K562 (cell line): ENCODE data around the gene PCARE. TPM values are rescaled to one million over a fixed set of nuclear protein-coding genes. Genes with fewer than 3 reads are reported as not detected.

Source experiments
- ATAC-seq: fragments of 200-7000 bp; cut with Tn5 transposase; 3 replicates; pipeline ENCODE4 v1.9.1; 2020; ENCODE audit warnings: moderate library complexity
- BruUV-seq: library from RNA; stranded (reverse); fragments of 400-500 nt; replicated peaks from 2 replicates; lab custom pipeline; 2021; lab: Mats Ljungman, UMichigan
- CTCF ChIA-PET: fragments of 300-600 bp; formaldehyde crosslinking; extraction: SDS; loops from one replicate; lab custom pipeline; 2021; ENCODE audit warnings: low intra/inter-chr PET ratio; lab: Yijun Ruan, JAX
- POLR2A ChIA-PET: fragments of 300-600, 350-650 bp; sonication (Branson Sonifier 250); formaldehyde crosslinking; extraction: SDS; loops from one replicate; lab custom pipeline; 2021; ENCODE audit warnings: antibody characterized with exemption, inconsistent platforms; lab: Yijun Ruan, JAX
- DNase-seq, 4 experiments: peaks; one replicate each; pipeline versions ENCODE4 v3.0.0 to v3.0.0-alpha.2; 2011 to 2018; ENCODE audit warnings: low spot score in 3 of 4, mixed read lengths in 3 of 4; ENCODE audit errors: extremely low read depth in 1 of 4
- FAIRE-seq: peaks from 2 replicates; lab custom pipeline; 2011; peaks lifted over from hg19 to GRCh38; lab: Jason Lieb, UNC
- H2AFZ ChIP-seq: 2 replicates; pipeline ENCODE4 v1.6.0; 2011; ENCODE audit warnings: low read depth, low read length, control low read depth, inconsistent platforms
- H3K27ac ChIP-seq: fragments of 200-600 bp; 3 replicates; pipeline ENCODE4 v1.8.0; 2011; ENCODE audit warnings: low read depth, mild to moderate bottlenecking, control low read depth, inconsistent platforms, low read length, moderate library complexity, mixed read lengths; ENCODE audit errors: extremely low read depth
- H3K27me3 ChIP-seq, 2 experiments: fragments of 300-600 bp in 1 of 2; 2 replicates in 1 of 2; 3 replicates in 1 of 2; pipeline versions ENCODE4 v1.6.0 to v1.8.0; 2011; ENCODE audit warnings: inconsistent platforms in 2 of 2, low read length in 2 of 2, mild to moderate bottlenecking in 1 of 2, mixed read lengths in 1 of 2, moderate library complexity in 1 of 2; ENCODE audit not compliant: control insufficient read depth in 2 of 2, insufficient read depth in 2 of 2
- H3K36me3 ChIP-seq: fragments of 300-600 bp; 3 replicates; pipeline ENCODE4 v1.8.0; 2011; ENCODE audit warnings: mild to moderate bottlenecking, low read length, inconsistent platforms; ENCODE audit not compliant: control insufficient read depth, insufficient read depth
- H3K4me1 ChIP-seq, 2 experiments: fragments of 200-600 bp in 1 of 2; replicated peaks in 1 of 2; 2 replicates in 1 of 2; 3 replicates in 1 of 2; pipeline versions ENCODE4 v1.5.1 to v1.8.0; 2011; ENCODE audit warnings: inconsistent platforms in 2 of 2, low read length in 2 of 2, mild to moderate bottlenecking in 1 of 2, mixed read lengths in 1 of 2, moderate library complexity in 1 of 2; ENCODE audit not compliant: control insufficient read depth in 2 of 2, insufficient read depth in 2 of 2
- H3K4me2 ChIP-seq: 2 replicates; pipeline ENCODE4 v1.6.1; 2011; ENCODE audit warnings: low read length, control low read depth, inconsistent platforms, mixed read lengths; ENCODE audit not compliant: insufficient read depth
- H3K4me3 ChIP-seq: fragments of 200-600 bp; sonication (generic), shearing (Covaris generic); 2 replicates; pipeline ENCODE4 v1.5.1; 2016; ENCODE audit warnings: control low read depth, inconsistent platforms
- H3K79me2 ChIP-seq: fragments of 200-600 bp; 3 replicates; pipeline ENCODE4 v1.8.0; 2011; ENCODE audit warnings: low read length, inconsistent platforms; ENCODE audit not compliant: control insufficient read depth, insufficient read depth
- H3K9ac ChIP-seq, 2 experiments: 2 replicates each; pipeline versions ENCODE4 v1.6.0 to v1.6.1; 2011; ENCODE audit warnings: low read depth in 2 of 2, low read length in 2 of 2, control low read depth in 1 of 2, inconsistent platforms in 1 of 2, mild to moderate bottlenecking in 1 of 2, mixed read lengths in 1 of 2; ENCODE audit not compliant: insufficient read depth in 1 of 2
- H3K9me1 ChIP-seq: one replicate; pipeline ENCODE4 v1.6.0; 2011; ENCODE audit warnings: inconsistent platforms, mild to moderate bottlenecking, low read length, moderate library complexity; ENCODE audit not compliant: control insufficient read depth, insufficient read depth
- H3K9me3 ChIP-seq: replicated peaks from 2 replicates; pipeline ENCODE4 v1.5.1; 2011; ENCODE audit warnings: low read depth, low read length, inconsistent platforms; ENCODE audit not compliant: control insufficient read depth, insufficient read depth
- H4K20me1 ChIP-seq: replicated peaks from 2 replicates; pipeline ENCODE4 v1.6.1; 2011; ENCODE audit warnings: low read length, inconsistent platforms, mixed read lengths; ENCODE audit not compliant: control insufficient read depth, insufficient read depth
- CBX8 ChIP-seq: fragments of 200-600 bp; sonication (generic); IDR thresholded peaks from 2 replicates; pipeline ENCODE4 v1.6.1; 2012; ENCODE audit warnings: borderline replicate concordance, mixed run types, low read depth, mild to moderate bottlenecking, moderate library complexity, mixed read lengths, low read length, control low read depth, inconsistent platforms; ENCODE audit not compliant: poor library complexity, severe bottlenecking; ENCODE audit errors: extremely low read depth
- ELF1 ChIP-seq: fragments of 200-800 bp; sonication (Bioruptor generic); IDR thresholded peaks from 2 replicates; pipeline ENCODE4 v1.6.1; 2016; ENCODE audit warnings: missing genetic modification characterization, missing compliant biosample characterization
- HMG20A ChIP-seq: fragments of 450-650 bp; formaldehyde crosslinking; conservative IDR thresholded peaks from 2 replicates; pipeline ENCODE4 v1.4.0; 2020; ENCODE audit warnings: mild to moderate bottlenecking, mixed read lengths
- MEF2D ChIP-seq: conservative IDR thresholded peaks from 2 replicates; pipeline ENCODE4 v1.6.1; 2016; ENCODE audit warnings: low read depth, missing genetic modification characterization, missing compliant biosample characterization
- MXI1 ChIP-seq: IDR thresholded peaks from 2 replicates; pipeline ENCODE4 v1.6.1; 2011; ENCODE audit warnings: low read depth, mild to moderate bottlenecking, improper control_type of control experiment, low read length
- NCOA6 ChIP-seq: fragments of 450-650 bp; IDR thresholded peaks from 2 replicates; pipeline ENCODE4 v1.6.1; 2017; ENCODE audit warnings: mild to moderate bottlenecking
- NFE2L1 ChIP-seq: fragments of 450-650 bp; IDR thresholded peaks from 2 replicates; pipeline ENCODE4 v1.6.1; 2016; ENCODE audit warnings: missing genetic modification characterization, low read depth, mild to moderate bottlenecking, missing compliant biosample characterization, moderate library complexity, borderline replicate concordance
- NR3C1 ChIP-seq: sonication (generic); formaldehyde crosslinking; IDR thresholded peaks from 2 replicates; pipeline ENCODE4 v1.8.1; 2022; ENCODE audit warnings: missing genetic modification reagents
- ZNF436 ChIP-seq: fragments of 250-450, 450-650 bp; sonication (Bioruptor Pico); formaldehyde crosslinking; IDR thresholded peaks from 2 replicates; pipeline ENCODE4 v1.7.0; 2020; ENCODE audit warnings: mild to moderate bottlenecking
- WGBS: fragments of 100-300 bp; shearing (Covaris generic); methylation state at CpG from one replicate; pipeline ENCODE4 v1.1.6; 2016; ENCODE audit warnings: low coverage, mixed read lengths; ENCODE audit not compliant: insufficient coverage; ENCODE audit errors: missing lambda C conversion rate; 5-methylcytosine and 5-hydroxymethylcytosine counted together
- in situ Hi-C: fragments of 300-500 bp; cut with MboI; formaldehyde crosslinking; loops from 4 replicates; pipeline ENCODE4 v1.15.0; 2018; ENCODE audit warnings: inconsistent platforms, mixed read lengths
- intact Hi-C: fragments of 100-400 bp; cut with micrococcal nuclease; formaldehyde crosslinking; loops from 2 replicates; pipeline ENCODE4 v1.14.2; 2022
- polyA plus RNA-seq, 8 experiments: library from polyadenylated mRNA; depleted of rRNA in 4 of 8; stranded (reverse) in 5 of 8; unstranded in 3 of 8; fragments of >200 nt; fragmentation: Nextera tagmentation in 2 of 8; fragmentation: Illumina TruSeq in 1 of 8; extraction: Ambion mirVana in 2 of 8; extraction: Trizol in 1 of 8; gene quantifications; 2 replicates each; pipeline versions ENCODE4 v1.2.1 to v1.2.3, GENCODE V29; 2011 to 2014; ENCODE audit warnings: inconsistent platforms in 1 of 8, missing spikeins in 1 of 8
- total RNA-seq, 7 experiments: library from RNA; depleted of rRNA in 6 of 7; stranded (reverse); fragments of >200 nt in 6 of 7; fragmentation: Illumina TruSeq in 2 of 7; extraction: Trizol in 2 of 7; gene quantifications; 2 replicates each; pipeline versions ENCODE4 v1.2.1 to v1.2.3, GENCODE V29; 2011 to 2021; ENCODE audit warnings: low replicate concordance in 1 of 7

Gene PCARE
- total and polyA plus RNA-seq, 9 of the 15 experiments (the other 6 are each of a cell fraction or from before 2014, with no cell fraction given): not detected

DNA sequence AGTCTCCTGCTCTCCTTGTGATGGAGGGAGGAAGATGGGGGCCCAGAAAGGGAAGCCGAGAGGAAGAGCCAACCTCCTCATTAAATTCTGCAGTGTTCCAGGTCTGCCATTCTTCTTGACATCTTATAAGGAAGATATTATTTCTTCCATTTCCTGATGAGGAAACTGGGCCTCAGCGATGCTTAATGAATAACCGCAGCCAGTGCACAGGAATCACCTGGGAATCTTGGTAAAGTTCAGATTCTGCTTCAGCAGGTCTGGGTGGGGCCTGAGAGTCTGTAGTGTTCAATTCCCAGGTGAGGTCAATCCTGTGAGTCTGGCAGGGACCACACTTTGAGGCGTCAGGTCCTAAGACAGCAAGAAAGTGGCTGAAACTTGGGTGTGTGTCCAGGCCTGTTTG is 17.3 kb downstream of the PCARE start:
- H3K4me3 ChIP-seq: no peak overlapping the region
- ChIA-PET CTCF (no interaction called here), POLR2A (no interaction called here)
- H3K36me3 ChIP-seq: no peaks in the 10 kb centered on the region
- H2AFZ ChIP-seq: no peak overlapping the region
- peaks cover 17 to 46% of the 10 kb centered on the region in 2 experiments; a peak in 4 of 5 replicates for H3K27me3 ChIP-seq
- no peak overlapping the region for H3K27ac ChIP-seq
- no TSS peak for BruUV-seq
- H3K9me3 ChIP-seq: no peaks in the 10 kb centered on the region
- intact Hi-C loops: no loop called here
- no peak for ATAC-seq
- no peak overlapping the region for H3K9ac ChIP-seq
- no peaks in the 10 kb centered on the region; the same call in 1 of the 2 replicates for H4K20me1 ChIP-seq
- no peak for TF ChIP-seq ELF1 (tag)
- no peak for TF ChIP-seq NFE2L1 (tag)
- TF ChIP-seq ZNF436 (CRISPR knock-in tag): no peak
- no peak for TF ChIP-seq HMG20A (CRISPR knock-in tag)
- no peak for TF ChIP-seq CBX8
- TF ChIP-seq NR3C1: no peak
- no peak for TF ChIP-seq MEF2D (tag)
- no peak for TF ChIP-seq MXI1
- no peak for TF ChIP-seq NCOA6
- no peak for DNase-seq
- H3K4me2 ChIP-seq: no peak overlapping the region
- no peak for FAIRE-seq
- in situ Hi-C loops: no loop called here
- WGBS: 0% methylated on average over 3 of the region's 4 CpGs
- no peaks in the 10 kb centered on the region for H3K4me1 ChIP-seq
- peaks cover 3% of the 10 kb centered on the region for H3K9me1 ChIP-seq
- no peaks in the 10 kb centered on the region for H3K79me2 ChIP-seq
